GM21717 (cell line): ENCODE results near the gene NR6A1.

ENCODE experiments used
- ATAC-seq: cut with Tn5 transposase; IDR thresholded peaks from one replicate; pipeline ENCODE4 v1.9.1; 2021; ENCODE audit warnings: mild to moderate bottlenecking, moderate library complexity; ENCODE audit not compliant: unreplicated experiment

Gene NR6A1

GRCh38 chr9:124695280-124695890 lies 75.7 kb downstream of the NR6A1 start:
- no peak for ATAC-seq

- ATAC-seq, result no peak
Observed at GRCh38 chr9:124694414-124695279, 76.5 kb downstream of the NR6A1 start.

GRCh38 chr9:124693403-124693802 lies 77.7 kb downstream of the NR6A1 start:
- no peak for ATAC-seq

GRCh38 chr9:124688238-124688904 lies 82.7 kb downstream of the NR6A1 start:
- no peak for ATAC-seq

- no peak for ATAC-seq
Observed at GRCh38 chr9:124686918-124687317, 84.2 kb downstream of the NR6A1 start.

GRCh38 chr9:124685217-124685616 lies 85.9 kb downstream of the NR6A1 start:
- no peak for ATAC-seq

- no peak for ATAC-seq
Observed at GRCh38 chr9:124684169-124684568, 86.9 kb downstream of the NR6A1 start.

- ATAC-seq, result no peak
Observed at GRCh38 chr9:124683043-124683442, 88.1 kb downstream of the NR6A1 start.

GRCh38 chr9:124680714-124681390 lies 90.3 kb downstream of the NR6A1 start:
- ATAC-seq, result no peak

GRCh38 chr9:124680049-124680448 lies 91.1 kb downstream of the NR6A1 start:
- no peak for ATAC-seq

- ATAC-seq, result no peak
Observed at GRCh38 chr9:124676159-124676551, 95.0 kb downstream of the NR6A1 start.

GRCh38 chr9:124675261-124676158 lies 95.6 kb downstream of the NR6A1 start:
- no peak for ATAC-seq

GRCh38 chr9:124674651-124675050 lies 96.5 kb downstream of the NR6A1 start:
- no peak for ATAC-seq

- ATAC-seq, result no peak
Observed at GRCh38 chr9:124673063-124673462, 98.0 kb downstream of the NR6A1 start.

- no peak for ATAC-seq
Observed at GRCh38 chr9:124671861-124672260, 99.2 kb downstream of the NR6A1 start.

GRCh38 chr9:124666642-124667041 lies 104.5 kb downstream of the NR6A1 start:
- no peak for ATAC-seq

GRCh38 chr9:124665391-124666058 lies 105.6 kb downstream of the NR6A1 start:
- no peak for ATAC-seq

- ATAC-seq, result no peak
Observed at GRCh38 chr9:124664143-124664542, 107.0 kb downstream of the NR6A1 start.

GRCh38 chr9:124663046-124663961 lies 107.8 kb downstream of the NR6A1 start:
- no peak for ATAC-seq
